NCI-H1105 (cell line): ENCODE results near the gene TMEM253.

Experiments used
- DNase-seq: peaks from one replicate; lab custom pipeline; 2025; lab: John Stamatoyannopoulos, UW

The TMEM253 gene

DNA sequence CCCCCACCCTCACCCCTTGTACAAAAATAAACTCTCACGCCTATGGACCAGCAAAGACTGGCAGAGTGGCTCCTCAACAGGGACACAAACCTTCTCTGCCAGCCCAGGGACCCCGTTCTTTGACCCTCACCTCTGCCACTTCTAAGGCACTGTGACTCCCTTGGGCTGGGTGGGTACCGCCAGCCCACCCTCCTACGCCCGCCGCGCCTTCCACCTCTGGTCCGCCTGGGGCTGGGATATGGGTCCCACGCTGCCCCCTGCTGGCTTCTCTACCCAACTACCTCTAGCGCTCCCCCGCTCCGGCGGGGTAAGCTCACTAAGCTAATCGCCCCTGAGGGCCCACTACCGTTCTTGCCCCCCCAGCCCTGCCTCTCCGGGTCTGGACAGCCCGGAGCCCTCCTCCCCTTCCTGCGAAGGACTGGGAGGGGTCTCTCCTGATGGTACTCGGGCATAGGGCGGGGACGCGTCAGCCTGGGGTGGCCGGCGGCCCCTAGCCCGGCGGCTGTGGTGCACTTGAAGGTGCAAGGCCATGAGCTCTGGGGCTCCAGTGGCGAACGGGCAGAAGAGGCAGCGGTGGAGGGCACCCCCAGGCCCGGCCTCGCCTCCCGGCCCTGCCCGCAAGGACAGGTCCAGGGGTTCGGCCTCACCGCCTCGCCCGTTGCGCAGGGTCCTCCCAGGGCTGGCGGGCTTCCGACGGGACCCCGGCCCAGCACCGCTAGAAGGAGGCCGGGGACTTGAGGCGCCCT lies 10.5 kb upstream of the TMEM253 start:
- no peak for DNase-seq

DNA sequence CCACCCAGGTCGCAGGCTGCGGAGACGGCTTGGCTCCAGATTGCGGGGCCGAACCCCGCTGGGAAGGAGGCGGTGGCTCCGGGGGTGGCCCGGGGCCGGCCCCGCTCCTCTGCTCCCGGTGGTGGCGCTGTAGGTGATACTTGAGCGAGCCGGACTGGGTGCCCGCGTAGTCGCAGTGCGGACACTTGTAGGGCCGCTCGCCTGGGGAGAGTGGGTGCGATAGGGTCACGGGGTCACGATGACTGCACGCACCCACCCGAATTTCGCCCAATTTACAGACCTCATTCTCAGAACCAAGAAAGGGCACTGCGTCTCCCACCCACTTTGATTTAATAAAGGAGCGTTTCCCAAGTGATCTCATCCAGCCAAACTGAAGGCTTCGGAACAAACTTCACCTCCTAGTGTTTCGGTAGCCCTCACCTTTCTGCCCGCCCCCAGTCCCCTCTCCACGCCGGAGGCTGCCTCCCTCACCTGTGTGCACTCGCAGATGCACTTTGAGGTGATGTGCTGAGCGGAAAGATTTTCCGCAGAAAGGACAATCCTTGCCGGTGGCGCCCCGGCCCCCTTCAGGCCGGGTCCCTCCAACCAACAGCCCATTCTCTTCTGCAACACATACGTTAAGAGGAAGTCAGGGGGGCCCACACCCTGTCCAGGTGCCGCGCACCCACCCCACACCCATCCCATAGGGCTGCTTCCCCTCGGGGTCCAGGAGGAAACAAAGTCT lies 9.8 kb upstream of the TMEM253 start:
- DNase-seq = no peak

DNA sequence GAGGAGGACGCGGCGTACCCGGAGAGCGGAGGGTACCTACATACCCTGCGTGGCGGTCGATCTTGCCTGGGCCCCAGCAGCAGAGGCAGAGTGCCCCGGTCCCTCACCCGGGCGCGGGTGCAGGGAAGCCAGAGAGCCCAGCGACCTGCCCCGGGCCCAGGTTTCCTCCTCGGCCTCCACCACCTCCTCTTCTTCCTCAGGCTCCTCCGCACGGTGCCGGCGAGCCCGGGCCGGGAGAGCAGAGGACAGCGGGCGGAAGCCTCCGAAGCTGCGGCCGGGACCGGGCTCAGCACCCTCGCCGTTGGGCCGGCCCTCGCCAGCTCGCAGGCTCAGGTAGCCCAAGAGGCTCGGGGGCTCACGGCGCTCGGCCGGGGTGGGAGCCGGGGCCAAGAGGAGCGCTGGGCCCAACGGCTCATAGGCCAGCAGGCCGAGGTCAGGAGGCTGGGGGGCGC lies 9.0 kb upstream of the TMEM253 start:
- DNase-seq = no peak

DNA sequence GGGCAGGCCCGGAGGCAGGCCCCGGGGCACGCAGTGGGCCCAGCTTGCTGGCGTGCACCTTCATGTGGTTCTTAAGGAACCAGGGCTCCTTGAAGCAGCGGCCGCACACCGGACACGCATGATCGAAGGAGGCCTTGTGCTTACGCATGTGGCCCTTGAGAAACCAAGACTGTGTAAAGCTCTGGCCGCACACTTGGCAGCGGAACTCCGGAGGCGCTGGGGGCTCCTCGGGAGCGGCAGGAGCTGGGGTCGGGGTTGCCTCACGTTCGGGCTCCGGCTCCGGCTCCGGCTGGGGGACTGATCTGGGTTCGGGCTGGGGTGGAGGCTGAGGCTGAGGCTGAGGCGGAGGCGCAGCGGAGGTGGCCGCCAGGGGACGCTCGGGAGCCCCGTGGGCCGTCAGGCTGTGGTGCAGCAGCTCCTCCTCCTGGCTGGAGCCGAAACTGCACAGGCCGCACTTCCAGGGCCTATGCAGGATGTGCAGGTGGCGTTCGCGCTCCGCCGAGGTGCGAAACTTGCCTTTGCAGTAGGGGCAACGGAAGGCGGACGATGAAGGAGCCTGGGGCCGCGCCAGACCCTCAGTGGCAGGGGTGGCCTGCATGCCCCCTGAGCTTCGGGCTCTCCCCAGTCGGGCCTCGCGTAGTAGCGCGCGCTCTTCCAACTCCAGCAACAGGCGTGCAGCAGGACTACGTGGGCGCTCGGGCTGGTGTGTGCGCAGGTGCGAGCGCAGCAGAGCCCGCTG lies 8.4 kb upstream of the TMEM253 start:
- DNase-seq = no peak

DNA sequence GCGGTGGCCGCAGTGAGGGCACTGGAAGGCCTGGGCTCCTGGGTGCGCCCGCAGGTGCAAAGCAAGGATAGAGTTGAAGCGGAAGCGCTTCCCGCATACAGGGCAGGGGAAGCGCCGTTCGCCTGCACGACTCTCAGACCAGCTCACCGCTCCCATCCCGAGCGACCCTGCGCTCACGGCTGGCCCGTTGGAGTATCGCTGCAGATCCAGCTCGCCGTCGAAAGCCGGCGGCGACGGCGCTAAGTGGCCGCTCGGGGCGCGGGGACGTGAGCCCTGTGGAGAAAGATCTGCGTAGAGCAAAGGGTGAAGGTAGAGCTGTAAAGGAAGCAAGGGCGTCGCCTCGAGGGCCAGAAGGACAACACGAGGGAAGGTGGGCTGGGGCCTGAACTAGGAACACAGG lies 7.8 kb upstream of the TMEM253 start:
- DNase-seq = no peak

DNA sequence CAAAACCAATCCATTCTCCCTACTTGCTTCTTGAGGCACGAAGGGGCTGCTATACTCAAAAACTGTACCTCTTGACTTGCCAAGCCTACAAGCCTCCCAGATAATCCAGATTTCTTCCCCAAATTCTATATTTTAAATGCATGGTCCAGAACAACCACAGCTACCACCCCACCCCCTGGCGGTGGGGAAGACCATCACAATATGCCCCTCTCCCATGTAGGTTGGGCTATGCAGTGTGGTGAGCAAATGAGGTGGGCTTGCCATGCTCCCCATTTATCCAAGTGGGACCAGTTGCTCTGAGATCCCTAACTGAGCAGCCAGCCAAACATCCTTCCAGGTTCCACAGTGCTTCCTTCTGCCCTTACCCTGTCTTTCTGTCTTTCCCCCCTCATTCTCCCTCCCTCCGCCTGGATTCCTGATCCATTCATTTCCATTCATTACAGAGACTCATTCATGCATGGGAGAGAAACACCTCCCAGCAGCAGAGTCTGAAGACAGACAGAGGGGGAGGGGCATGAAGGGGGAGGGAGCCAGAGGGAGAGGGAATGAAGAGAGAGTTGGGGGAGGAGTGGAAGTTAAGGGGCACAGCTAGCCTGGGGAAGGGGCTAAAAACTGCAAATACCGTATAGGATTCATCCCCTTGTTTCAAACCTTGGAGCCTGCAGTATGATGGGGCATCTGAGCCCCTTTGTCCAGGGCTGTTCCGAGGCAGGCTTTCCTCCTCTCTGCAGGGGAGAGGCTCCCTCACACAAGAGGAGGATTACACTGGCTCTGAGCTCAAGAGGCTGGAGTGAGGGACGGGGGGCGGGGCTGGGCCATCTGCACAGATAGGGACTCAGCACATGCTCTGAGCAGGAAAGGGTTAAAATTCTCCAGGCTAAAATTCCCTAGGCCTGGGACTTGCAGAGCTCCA lies 6.8 kb upstream of the TMEM253 start:
- DNase-seq = peak; percentile 43

DNA sequence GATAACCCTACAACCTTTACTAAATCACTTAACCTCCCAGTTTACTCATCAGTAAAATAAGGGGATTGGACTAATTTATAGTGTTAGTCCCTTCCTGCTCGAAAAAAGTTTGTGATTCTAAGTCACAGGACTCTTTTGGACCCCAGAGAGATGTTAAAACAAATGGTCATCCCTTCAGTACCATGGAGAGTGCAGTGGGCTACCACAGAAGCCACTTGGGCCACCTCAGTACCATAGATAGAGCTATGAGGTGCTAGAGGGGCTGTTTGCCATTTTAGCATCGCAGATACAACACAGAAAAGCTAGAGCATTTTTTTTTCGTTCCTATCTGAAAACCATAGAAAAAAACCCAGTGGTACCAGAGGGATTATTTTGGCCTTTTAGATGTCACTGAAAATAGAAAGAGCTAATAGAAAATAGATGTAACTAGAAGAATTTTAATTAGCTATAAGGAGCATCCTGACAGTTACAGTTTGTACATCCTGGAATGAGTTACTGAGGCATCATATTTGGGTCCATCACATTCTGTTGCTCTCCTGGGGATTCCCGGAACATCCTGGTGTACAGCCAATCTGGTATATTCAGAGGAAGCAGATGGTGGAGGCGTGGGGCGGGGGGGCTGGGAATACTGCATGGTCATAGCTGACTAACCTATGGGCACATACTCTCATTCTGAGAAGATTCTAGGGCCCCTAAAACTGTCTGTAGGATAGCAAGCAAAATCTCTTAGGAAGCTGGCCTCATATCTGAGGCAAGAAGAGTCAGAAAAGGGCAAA lies 5.2 kb upstream of the TMEM253 start:
- no peak for DNase-seq

DNA sequence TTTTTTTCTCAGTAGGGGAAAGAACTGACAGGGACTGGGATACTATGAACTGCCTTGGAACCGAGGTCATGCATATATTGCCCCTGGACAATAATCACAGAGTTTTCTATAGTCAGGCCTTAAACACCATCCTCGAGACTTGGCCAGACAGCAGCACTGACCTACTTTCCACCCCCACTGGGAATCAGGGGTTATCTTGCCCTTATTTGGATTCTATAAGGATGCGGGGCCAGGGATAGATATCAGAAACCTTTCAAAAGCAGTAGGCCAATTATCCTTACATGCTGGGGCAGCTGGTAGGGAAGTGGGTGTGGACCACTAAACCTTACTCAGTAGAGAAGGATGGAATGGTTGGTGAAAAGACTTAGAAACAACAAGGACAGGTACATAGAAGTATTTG lies 4.4 kb upstream of the TMEM253 start:
- DNase-seq = no peak

DNA sequence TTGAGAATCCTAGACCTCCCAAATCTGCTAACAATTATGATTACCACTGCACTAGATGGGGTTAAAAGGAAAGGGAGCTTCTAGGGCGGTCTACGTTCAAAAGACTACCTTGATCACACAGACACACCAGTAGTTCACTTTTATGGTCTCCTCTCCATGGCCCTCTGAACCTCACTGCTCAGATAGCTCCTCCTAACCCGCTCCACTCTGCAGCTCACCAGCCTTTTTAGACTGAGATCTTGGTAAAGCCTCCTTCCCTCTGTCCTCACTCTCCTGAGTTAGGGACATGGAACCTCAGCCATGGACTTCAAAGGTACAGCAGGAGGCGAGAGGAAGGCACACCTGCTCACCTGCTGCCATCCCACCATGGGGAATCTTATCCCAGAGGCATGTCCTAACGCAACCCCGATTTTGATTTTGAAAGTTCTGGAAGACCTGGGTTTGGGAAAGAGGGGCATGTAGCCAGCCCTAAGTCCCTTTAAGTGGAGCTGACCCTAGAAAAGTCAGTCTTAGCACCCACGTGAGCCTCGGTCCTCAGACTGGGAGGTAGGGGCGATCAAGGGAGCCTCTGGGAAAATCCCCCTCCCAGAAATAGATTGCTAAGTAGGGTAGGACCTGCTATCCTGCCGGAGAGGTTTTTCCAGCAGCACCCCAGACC lies 3.8 kb upstream of the TMEM253 start:
- DNase-seq = no peak

DNA sequence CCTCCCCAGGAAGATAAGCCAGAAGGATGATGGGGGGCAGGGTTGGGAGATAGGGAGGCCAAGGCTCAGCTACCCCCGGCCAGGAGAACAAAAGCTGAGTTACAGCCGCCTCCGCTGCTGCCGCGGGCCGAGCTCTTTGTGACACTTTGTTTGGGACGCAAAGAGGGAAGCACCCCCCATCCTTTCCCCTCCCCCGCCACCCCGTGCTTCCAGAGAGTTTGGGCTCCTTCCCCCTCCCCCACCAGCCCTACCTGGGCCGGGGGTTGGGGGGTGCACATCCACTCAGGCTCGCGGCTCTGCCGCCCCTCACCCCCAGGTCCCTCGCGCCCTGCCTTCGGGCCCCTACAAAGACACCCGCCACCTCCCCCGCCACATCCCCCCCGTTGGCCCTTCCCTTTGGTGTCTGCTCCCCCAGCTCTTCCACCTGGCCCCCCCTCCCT lies 3.2 kb upstream of the TMEM253 start:
- DNase-seq = peak; percentile 40

DNA sequence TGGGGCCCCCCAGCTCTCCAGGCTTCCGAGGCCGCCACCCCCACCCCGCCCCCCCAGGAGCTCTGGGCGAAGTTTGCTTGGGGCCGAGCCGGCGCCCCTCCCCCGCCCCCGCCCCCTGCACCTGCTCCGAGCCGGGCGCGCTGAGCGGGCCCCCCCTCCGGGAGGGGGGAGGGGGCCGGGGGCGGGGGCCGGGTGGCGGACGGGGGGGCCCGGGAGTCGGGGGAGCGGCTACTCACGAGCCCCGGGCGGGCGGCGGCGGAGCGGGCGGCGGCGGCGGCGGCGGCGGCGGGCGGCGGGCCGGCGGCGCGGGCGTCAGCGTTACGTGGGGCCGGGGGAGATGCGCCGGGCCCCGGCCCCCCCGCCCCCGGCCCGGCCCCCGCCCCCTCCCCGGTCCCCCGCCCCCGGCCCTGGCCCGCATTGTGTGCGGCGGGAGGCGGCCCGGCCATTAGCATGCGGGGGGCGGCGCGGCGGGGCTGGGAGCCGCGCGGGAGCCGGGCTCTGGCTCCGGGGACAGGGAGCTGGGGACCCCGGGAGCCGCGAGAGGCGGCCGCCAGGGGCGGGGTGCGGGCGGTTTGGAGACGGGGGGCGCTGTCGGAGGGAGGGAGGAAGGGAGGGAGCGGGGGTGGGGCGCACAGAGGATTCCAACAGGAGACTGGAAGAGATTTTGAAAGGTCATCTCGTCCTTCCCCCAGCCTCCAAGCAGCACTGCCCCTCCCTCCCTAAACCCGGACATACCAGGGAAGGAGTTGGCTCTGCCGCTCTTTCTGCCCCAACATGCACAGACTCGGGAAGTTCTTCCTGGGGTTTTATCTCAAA lies 2.6 kb upstream of the TMEM253 start, which contains the start of gene ZNF219:
TSS of gene ZNF219 (minus strand) at position 580 of the 816 bp plus-strand sequence. CDS start 5,064 bp downstream, outside the sequence.
- peak; percentile 33 for DNase-seq

DNA sequence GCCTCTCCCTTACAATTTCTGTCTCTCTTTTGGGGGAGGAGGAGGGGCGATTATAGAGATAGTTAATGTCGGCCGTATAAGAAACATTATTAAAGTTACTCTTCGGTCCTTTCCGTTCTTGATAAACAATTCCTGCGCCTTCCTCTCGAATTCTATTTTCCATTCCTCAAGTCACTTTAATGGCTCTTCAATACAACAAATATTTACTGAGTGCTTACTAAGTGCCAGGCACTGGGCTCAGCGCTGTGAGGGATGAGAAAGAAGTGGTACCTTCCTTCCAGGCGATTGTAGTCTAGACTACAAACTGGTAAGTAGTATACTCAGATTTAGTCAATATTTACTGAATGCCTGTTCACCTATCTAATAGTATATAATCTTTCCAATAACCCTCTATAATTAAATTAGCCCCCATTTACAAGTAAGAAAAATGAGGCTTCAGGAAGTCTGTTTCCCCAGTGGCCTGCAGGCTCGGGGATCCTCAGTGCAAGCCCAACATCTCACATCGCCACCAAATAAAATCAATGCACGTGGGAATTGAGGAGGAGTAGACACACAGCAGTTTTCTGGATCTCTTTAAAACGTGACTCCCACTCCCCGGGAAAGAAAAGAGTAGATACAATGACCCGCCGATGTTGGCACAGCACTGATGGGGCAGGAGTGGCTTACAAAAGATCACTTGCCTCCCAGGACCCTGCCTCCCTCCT lies 1.8 kb upstream of the TMEM253 start:
- DNase-seq = no peak

DNA sequence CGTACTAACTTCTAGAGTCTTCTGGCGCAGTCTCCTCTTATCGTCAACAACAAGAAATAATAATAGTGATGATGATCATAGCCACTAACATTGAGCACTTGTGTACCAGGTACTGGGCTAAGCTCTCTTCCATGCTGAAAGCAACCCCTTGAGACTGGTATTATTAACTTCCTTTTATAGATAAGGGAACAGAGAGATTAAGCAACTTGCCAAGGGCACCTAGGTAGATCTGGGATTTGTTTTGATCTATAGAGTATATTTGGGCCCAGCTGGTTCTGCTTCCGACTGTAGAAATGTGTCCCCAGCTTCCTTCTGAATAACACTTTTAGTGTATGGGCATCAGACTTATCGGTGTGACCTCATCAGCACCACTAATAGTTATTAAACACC lies 1.3 kb upstream of the TMEM253 start:
- DNase-seq = no peak

DNA sequence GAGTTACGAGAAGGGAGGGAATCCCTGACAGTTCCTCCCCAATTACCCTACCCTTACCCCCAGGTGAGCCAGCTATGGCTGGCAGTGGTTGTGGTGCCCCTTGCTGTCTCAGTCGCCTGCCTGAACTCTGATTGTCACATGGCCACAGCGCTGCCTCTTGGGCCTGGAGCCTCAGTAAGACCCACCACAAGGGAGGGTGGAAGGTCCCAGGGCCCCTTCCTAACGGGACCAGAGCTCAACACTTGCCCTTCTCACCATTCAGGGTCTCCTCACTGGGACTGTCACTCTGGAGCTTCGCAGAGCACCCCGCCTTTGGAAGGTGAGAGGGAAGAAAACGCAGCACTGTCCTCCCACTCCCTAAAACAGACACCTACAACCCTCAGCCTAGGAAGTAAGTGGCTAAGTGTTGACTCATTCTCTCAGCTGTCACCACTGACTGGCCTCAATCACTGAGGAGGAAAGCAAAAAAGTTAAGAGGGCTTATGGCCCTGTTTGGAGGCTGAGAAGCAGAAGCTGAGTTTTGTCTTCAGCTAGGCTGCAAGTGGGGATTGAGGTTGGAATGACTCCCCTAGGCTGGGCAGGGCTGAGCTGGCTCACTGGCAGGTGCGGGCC lies 1.0 kb downstream of the TMEM253 start:
- DNase-seq = no peak

DNA sequence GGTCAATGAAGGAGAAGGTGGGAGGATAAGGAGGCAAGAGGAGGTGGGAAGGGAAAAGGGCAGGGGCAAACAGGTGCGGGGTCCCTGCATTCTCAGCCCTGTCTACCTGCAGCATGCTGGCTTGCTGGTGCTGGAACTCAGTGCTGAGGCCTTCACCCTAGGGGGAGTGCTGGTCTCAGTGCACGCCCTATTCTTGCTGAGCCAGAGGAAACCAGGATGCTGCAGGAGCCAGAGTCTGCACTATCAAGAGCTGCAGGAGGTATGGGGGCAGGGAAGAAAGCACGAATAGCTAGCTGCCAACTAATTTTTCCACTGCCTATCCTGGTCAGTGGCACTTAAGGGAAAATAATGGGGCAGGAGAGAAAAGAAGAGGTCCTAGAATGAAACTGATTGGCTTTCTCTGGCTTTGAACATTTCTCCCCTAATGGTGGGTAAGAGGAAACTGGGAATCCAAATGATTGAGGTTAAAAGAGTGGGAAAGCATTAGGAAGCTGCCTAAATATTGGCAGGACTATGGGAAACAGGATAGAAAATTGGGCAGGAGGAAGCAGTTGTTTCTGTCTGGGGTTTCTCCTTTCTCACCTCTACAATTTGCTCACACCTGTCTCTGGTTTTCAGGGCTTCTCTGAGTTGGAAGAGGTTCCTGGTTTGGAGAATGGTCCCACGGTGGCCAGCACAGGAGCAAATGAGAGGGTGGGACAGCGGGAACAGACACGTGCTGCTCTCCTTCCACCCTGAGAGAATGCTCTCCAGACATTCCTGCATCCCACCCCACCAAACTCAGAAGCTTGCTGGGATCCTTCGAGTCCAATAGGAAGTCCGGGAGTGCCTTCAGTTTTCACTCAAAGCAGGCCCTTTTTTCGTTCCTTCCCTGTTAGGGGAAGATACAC lies 1.9 kb downstream of the TMEM253 start:
- DNase-seq = no peak

DNA sequence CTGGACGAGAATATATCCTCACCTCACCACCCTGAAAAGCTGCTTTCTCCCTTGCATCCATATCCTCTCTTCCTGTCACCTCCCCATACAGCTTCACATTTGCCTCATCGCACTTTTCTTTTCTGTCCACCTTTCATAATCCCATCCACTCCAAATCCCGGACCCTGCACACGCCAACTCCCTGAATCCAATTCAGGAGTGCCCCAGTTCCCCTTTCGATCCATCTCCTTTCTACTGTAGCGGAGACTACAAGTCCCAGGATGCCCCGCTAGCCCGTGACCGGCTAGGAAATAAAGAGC lies 2.5 kb downstream of the TMEM253 start:
- DNase-seq = no peak

DNA sequence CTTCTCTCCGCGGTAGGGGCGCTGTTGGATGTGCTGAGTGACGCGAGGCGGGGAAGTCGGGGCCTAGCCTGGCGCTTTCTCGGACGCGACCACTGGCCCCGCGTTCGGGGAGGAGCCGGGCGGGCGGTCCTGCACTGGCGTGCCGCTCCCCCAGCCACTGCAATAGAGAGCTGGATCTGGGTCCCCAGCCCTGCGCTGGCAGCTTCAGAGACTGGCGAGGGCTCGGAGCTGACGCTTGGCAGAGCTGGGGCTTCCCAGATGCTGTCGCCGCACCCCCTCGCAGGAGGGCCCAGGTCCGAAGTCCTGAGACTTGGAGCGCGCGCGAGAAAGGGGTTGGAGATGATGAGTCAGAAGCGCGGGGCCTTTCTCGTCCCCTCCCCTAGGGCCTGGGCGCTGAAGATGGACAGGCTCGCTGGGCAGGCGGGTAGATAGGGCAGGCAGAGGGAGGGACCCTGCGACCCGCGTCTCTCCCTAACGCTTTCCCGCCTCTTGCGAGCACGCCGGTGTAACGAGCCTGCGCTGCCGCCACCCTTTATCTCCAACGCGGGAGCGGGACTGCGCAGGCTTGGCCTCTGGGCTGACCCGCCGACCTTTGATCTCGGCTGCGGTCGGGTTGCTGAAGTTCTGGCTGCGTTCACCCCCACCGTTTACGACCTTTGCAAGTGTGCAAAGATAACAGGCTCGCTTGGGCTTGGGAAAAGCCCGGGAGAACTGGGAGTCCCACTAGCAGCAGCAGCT lies 3.0 kb downstream of the TMEM253 start:
- peak; percentile 93 for DNase-seq
